Glutamatergic neuron (in vitro differentiated cells): ENCODE results near the gene ADAMTSL1. TPM values are rescaled to one million over a fixed set of nuclear protein-coding genes. Genes with fewer than 3 reads are reported as not detected.

ENCODE experiments used
- DNase-seq: peaks from one replicate; pipeline ENCODE4 v3.0.0; 2022
- H3K27ac Mint-ChIP-seq: one replicate; pipeline ENCODE4 v1.8.0; 2020; ENCODE audit warnings: mild to moderate bottlenecking, mixed read lengths, inconsistent platforms; ENCODE audit not compliant: unreplicated experiment
- H3K27me3 Mint-ChIP-seq: one replicate; pipeline ENCODE4 v1.8.0; 2020; ENCODE audit warnings: mild to moderate bottlenecking, moderate library complexity, mixed read lengths, inconsistent platforms; ENCODE audit not compliant: unreplicated experiment
- H3K36me3 Mint-ChIP-seq: one replicate; pipeline ENCODE4 v1.8.0; 2020; ENCODE audit warnings: mild to moderate bottlenecking, mixed read lengths, inconsistent platforms; ENCODE audit not compliant: unreplicated experiment
- H3K4me1 Mint-ChIP-seq: one replicate; pipeline ENCODE4 v1.8.0; 2020; ENCODE audit warnings: mild to moderate bottlenecking, low read depth, mixed read lengths, inconsistent platforms; ENCODE audit not compliant: unreplicated experiment
- H3K4me3 Mint-ChIP-seq: one replicate; pipeline ENCODE4 v1.8.0; 2020; ENCODE audit warnings: mild to moderate bottlenecking, mixed read lengths, inconsistent platforms; ENCODE audit not compliant: unreplicated experiment
- H3K9me3 Mint-ChIP-seq: one replicate; pipeline ENCODE4 v1.8.0; 2020; ENCODE audit warnings: mild to moderate bottlenecking, moderate library complexity, mixed read lengths, inconsistent platforms; ENCODE audit not compliant: unreplicated experiment
- total RNA-seq: library from RNA; stranded (reverse); fragmentation: NEBNext Ultra II Directional; extraction: Animal tissue kit (Norgen Biotek cat#: 25700); gene quantifications from one replicate; pipeline ENCODE4 v1.2.1, GENCODE V29; 2021; ENCODE audit not compliant: unreplicated experiment
- TF ChIP-seq, protein P1 (sequence below): fragments of 200-600 bp; sonication (generic); IDR thresholded peaks from one replicate; pipeline ENCODE4 v1.5.0; 2021; ENCODE audit not compliant: partially characterized antibody, unreplicated experiment

The ADAMTSL1 gene
- total RNA-seq, 1 donor from 2014 or later = 0.91 TPM

DNA sequence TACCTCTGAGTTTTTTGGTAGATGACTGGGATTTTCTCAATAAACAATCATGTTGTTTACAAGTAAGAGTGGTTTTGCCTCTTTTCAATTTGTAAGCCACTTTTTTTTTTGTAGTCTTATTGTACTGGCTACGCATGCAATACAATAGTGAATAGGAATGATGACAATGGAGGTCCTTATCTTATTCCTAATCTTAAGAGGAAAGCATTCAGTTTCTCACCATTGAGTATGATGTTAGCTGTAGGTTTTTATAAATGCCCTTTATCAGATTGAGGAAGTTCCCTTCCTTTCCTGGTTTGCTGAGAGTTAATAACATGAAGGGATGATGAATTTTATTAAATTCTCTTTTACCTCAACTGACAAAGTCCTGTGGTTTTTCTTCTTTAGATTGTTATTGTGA lies 155.2 kb downstream of the ADAMTSL1 start:
- no peaks in the 10 kb centered on the region for H3K9me3 Mint-ChIP-seq
- no peak overlapping the region for H3K4me3 Mint-ChIP-seq
- DNase-seq = no peak
- no peak overlapping the region for H3K27ac Mint-ChIP-seq
- H3K27me3 Mint-ChIP-seq = no peaks in the 10 kb centered on the region
- H3K4me1 Mint-ChIP-seq = peaks cover 6% of the 10 kb centered on the region
- TF ChIP-seq, protein P1, sequence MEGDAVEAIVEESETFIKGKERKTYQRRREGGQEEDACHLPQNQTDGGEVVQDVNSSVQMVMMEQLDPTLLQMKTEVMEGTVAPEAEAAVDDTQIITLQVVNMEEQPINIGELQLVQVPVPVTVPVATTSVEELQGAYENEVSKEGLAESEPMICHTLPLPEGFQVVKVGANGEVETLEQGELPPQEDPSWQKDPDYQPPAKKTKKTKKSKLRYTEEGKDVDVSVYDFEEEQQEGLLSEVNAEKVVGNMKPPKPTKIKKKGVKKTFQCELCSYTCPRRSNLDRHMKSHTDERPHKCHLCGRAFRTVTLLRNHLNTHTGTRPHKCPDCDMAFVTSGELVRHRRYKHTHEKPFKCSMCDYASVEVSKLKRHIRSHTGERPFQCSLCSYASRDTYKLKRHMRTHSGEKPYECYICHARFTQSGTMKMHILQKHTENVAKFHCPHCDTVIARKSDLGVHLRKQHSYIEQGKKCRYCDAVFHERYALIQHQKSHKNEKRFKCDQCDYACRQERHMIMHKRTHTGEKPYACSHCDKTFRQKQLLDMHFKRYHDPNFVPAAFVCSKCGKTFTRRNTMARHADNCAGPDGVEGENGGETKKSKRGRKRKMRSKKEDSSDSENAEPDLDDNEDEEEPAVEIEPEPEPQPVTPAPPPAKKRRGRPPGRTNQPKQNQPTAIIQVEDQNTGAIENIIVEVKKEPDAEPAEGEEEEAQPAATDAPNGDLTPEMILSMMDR = no peak
- H3K36me3 Mint-ChIP-seq = no peaks in the 10 kb centered on the region

- Mint-ChIP-seq H3K4me1 (peaks cover 13% of the 10 kb centered on the region), H3K27me3 (no peaks in the 10 kb centered on the region), H3K4me3 (no peak overlapping the region), H3K36me3 (no peaks in the 10 kb centered on the region), H3K9me3 (no peaks in the 10 kb centered on the region), H3K27ac (no peak overlapping the region)
- TF ChIP-seq, protein P1 = no peak
- no peak for DNase-seq
Measured at GRCh38 chr9:18632632-18633403, 158.9 kb downstream of the ADAMTSL1 start.

GRCh38 chr9:18636781-18637180 lies 162.8 kb downstream of the ADAMTSL1 start:
- no peaks in the 10 kb centered on the region for H3K36me3 Mint-ChIP-seq

DNA sequence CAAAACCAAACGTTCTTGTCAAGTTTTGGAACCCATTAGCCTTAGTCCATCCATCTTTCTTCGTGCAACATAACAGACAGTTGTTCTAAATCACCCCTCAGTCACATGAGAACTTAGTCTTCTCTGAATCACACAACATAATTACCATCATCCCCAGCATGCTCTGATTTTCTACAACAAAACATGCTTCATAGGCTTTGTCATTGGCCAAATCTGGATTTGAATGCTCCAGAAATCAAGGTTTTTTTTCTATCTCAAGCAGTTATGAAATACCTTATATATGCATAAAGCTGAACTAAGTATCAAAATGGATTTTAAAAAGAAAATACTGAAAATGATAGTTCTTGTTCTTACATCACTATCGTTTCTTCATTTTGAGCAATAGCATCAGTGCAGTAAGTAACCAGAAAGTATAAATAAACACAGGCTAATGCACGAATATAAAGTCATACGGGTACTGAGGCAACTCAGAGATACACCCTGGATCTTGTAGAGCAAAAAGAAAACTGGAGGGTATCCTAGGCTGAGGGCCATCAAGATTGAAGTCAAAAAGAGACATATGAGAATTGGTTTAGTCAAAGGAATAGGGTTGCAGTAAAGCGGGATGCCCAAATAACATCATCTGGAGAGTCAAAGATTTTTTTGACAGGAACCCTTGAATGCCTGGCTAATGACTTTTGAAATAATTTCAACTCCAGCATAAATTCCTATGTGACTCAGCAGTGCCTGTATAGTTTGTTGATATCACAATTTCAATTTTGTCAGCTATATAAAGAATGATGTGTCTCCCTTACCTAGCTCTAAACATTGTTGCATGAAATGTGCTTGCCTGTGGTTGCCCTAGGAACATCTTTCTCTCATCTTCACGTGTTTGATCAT lies 164.7 kb downstream of the ADAMTSL1 start:
- H3K36me3 Mint-ChIP-seq = no peaks in the 10 kb centered on the region
- TF ChIP-seq, protein P1 = no peak
- no peaks in the 10 kb centered on the region for H3K27me3 Mint-ChIP-seq
- DNase-seq = no peak
- H3K9me3 Mint-ChIP-seq = no peaks in the 10 kb centered on the region
- peaks cover 9% of the 10 kb centered on the region for H3K4me1 Mint-ChIP-seq
- no peak overlapping the region for H3K27ac Mint-ChIP-seq
- no peak overlapping the region for H3K4me3 Mint-ChIP-seq

More at GRCh38 chr9:18636781-18637180, 162.8 kb downstream of the ADAMTSL1 start:
- Mint-ChIP-seq H3K27ac (no peak overlapping the region), H3K4me3 (no peak overlapping the region), H3K4me1 (peaks cover 10% of the 10 kb centered on the region), H3K27me3 (no peaks in the 10 kb centered on the region), H3K9me3 (no peaks in the 10 kb centered on the region)
- TF ChIP-seq, protein P1 = no peak
- DNase-seq = no peak
